Sigmoid colon (tissue), 7 donors: ENCODE results near the gene CDKAL1. TPM values are rescaled to one million over a fixed set of nuclear protein-coding genes. Genes with fewer than 3 reads are reported as not detected.

ENCODE experiments used
- DNase-seq: peaks from one replicate; pipeline ENCODE4 v3.0.0-alpha.2; 2019
- H3K27ac ChIP-seq, 4 donors: fragments of 200-600 bp; sonication (generic); one replicate each; pipeline ENCODE4 v1.5.1; 2016 to 2019; ENCODE audit warnings: mild to moderate bottlenecking in 1 of 4
- H3K27me3 ChIP-seq, 3 donors: fragments of 200-600 bp; sonication (generic); one replicate each; pipeline ENCODE4 v1.5.1; 2019; ENCODE audit warnings: mild to moderate bottlenecking in 1 of 3
- H3K36me3 ChIP-seq, 4 donors: fragments of 200-600 bp; sonication (generic); one replicate each; pipeline ENCODE4 v1.5.1; 2016 to 2019
- H3K4me1 ChIP-seq, 4 donors: fragments of 200-600 bp; sonication (generic); one replicate each; pipeline ENCODE4 v1.5.1; 2017 to 2019
- H3K4me3 ChIP-seq, 4 donors: fragments of 200-600 bp; sonication (generic); one replicate each; pipeline ENCODE4 v1.5.1; 2017 to 2019; ENCODE audit warnings: mild to moderate bottlenecking in 2 of 4, moderate library complexity in 1 of 4
- H3K9me3 ChIP-seq, 4 donors: fragments of 200-600 bp in 3 of 4; sonication (generic) in 3 of 4; one replicate each; pipeline versions ENCODE4 v1.5.1 to v1.6.1; 2013 to 2019
- EP300 ChIP-seq, 4 donors: sonication (generic); formaldehyde crosslinking; IDR thresholded peaks; one replicate each; pipeline ENCODE4 v1.6.1; 2017; ENCODE audit warnings: antibody characterized with exemption in 4 of 4
- POLR2A ChIP-seq, 2 donors: fragments of 450-650 bp; IDR thresholded peaks; one replicate each; pipeline ENCODE4 v1.6.1; 2016; ENCODE audit warnings: antibody characterized with exemption in 2 of 2, mild to moderate bottlenecking in 2 of 2, moderate library complexity in 2 of 2
- POLR2AphosphoS5 ChIP-seq, 4 donors: sonication (generic); formaldehyde crosslinking; IDR thresholded peaks; one replicate each; pipeline ENCODE4 v1.6.1; 2017; ENCODE audit warnings: antibody characterized with exemption in 4 of 4
- WGBS, 2 donors: extraction: QIAGEN DNeasy Blood & Tissue Kit; methylation state at CpG; one replicate each; pipeline ENCODE4 v1.1.7; 2013; 5-methylcytosine and 5-hydroxymethylcytosine counted together
- intact Hi-C: fragments of 100-400 bp; cut with DNase I; formaldehyde crosslinking; loops from one replicate; pipeline ENCODE4 v1.15.1; 2023
- polyA plus RNA-seq, 3 donors: library from polyadenylated mRNA; stranded (reverse); fragments of 200-250 nt; gene quantifications; one replicate each; pipeline ENCODE4 v1.2.3, GENCODE V29; 2013
- total RNA-seq, 4 donors: library from RNA; depleted of rRNA; stranded (reverse); fragments of >200 nt; gene quantifications; one replicate each; pipeline ENCODE4 v1.1.0, GENCODE V29; 2016
- TF ChIP-seq, protein P1 (sequence below), 4 experiments: fragments of 450-650 bp in 3 of 4; fragments of 200-600 bp in 1 of 4; IDR thresholded peaks; one replicate each; pipeline ENCODE4 v1.5.1; 2016 to 2019; ENCODE audit warnings: antibody characterized with exemption in 4 of 4, mild to moderate bottlenecking in 3 of 4, moderate library complexity in 2 of 4
- donor health status: healthy with polysubstance abuse.
- donor health status: Bipolar disorder and iron deficiency.
- donor health status: healthy.

CDKAL1 gene
- total and polyA plus RNA-seq, 7 donors, result 2.8 to 14.7 (median 11.4) TPM

- H3K4me3 ChIP-seq, result no peak overlapping the region
These were observed 598.9 kb downstream of the CDKAL1 start for GRCh38 chr6:21132856-21133838.

DNA sequence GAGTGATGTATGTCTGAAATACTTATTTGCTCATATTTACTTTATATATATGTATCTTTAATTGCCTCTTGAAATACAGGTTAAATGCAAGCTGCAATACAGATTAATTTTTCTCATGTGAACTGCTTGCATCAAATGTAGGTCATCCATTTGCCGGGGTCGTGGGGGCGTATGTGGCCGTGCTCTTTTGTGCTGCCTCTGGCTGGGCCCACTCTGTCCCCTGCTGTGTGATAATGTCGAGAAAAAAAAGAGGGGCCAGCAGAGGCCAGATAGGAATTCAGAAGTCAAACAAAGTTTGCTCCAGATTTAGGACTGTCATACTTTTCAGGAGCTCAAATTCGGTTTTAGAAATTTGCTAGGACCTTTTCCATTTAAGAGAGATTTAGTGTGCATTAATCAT, 599.6 kb downstream of the CDKAL1 start:
- WGBS, 2 donors, result 88 to 93% methylated on average over 6 of the region's 6 CpGs
- Histone ChIP-seq H3K4me3 (no peak overlapping the region), H3K27me3 (no peaks in the 10 kb centered on the region), H3K4me1 (peaks cover 0 to 34% (median 26%) of the 10 kb centered on the region in 4 donors), H3K36me3 (no peaks in the 10 kb centered on the region), H3K27ac (no peak overlapping the region), H3K9me3 (no peaks in the 10 kb centered on the region)
- intact Hi-C loops, result no loop called here
- no peak for DNase-seq
- TF ChIP-seq EP300 (IDR thresholded peaks at IDR 0.05) (no peak), POLR2A (IDR thresholded peaks at IDR 0.05) (no peak), POLR2AphosphoS5 (IDR thresholded peaks at IDR 0.05) (no peak)
- TF ChIP-seq, protein P1, sequence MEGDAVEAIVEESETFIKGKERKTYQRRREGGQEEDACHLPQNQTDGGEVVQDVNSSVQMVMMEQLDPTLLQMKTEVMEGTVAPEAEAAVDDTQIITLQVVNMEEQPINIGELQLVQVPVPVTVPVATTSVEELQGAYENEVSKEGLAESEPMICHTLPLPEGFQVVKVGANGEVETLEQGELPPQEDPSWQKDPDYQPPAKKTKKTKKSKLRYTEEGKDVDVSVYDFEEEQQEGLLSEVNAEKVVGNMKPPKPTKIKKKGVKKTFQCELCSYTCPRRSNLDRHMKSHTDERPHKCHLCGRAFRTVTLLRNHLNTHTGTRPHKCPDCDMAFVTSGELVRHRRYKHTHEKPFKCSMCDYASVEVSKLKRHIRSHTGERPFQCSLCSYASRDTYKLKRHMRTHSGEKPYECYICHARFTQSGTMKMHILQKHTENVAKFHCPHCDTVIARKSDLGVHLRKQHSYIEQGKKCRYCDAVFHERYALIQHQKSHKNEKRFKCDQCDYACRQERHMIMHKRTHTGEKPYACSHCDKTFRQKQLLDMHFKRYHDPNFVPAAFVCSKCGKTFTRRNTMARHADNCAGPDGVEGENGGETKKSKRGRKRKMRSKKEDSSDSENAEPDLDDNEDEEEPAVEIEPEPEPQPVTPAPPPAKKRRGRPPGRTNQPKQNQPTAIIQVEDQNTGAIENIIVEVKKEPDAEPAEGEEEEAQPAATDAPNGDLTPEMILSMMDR (IDR thresholded peaks at IDR 0.05), result no peak

More at GRCh38 chr6:21132856-21133838, 598.9 kb downstream of the CDKAL1 start:
- peak overlapping the region in 2 of 4 donors; percentile 7 to 12 for H3K27ac ChIP-seq
- H3K9me3 ChIP-seq, result no peaks in the 10 kb centered on the region
- DNase-seq, result no peak
- 61 to 82% methylated on average over 6 of the region's 6 CpGs for WGBS, 2 donors
- H3K36me3 ChIP-seq, result no peaks in the 10 kb centered on the region
- intact Hi-C loops, result no loop called here
- peaks cover 0 to 26% (median 18%) of the 10 kb centered on the region in 4 donors for H3K4me1 ChIP-seq
- TF ChIP-seq, protein P1 (IDR thresholded peaks at IDR 0.05), result no peak
- TF ChIP-seq POLR2AphosphoS5 (IDR thresholded peaks at IDR 0.05) (no peak), EP300 (IDR thresholded peaks at IDR 0.05) (no peak), POLR2A (IDR thresholded peaks at IDR 0.05) (no peak)
- H3K27me3 ChIP-seq, result no peaks in the 10 kb centered on the region

DNA sequence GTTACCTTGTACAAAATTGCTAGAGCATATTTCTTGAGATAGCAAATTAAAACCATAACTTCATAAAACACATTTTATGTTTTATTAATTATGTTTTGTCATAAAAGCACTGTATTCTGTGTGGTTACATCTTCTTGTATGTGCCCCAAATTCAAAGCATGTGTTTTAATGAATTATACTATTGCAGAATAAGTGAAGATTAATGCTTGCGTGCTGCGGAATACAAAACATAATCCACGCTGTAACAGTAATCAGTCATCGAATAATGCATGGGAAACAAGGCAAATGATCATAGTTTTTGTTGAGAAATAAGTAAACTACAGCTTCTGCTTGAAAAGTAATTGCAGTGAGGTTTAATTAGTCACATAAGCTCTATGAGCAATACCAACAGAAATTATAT, 600.1 kb downstream of the CDKAL1 start:
- H3K27me3 ChIP-seq, result no peaks in the 10 kb centered on the region
- H3K36me3 ChIP-seq, result no peaks in the 10 kb centered on the region
- WGBS, 2 donors, result 97% methylated on average over 4 of the region's 4 CpGs
- no peak for DNase-seq
- H3K9me3 ChIP-seq, result no peaks in the 10 kb centered on the region
- peaks cover 0 to 38% (median 28%) of the 10 kb centered on the region in 4 donors for H3K4me1 ChIP-seq
- intact Hi-C loops, result no loop called here
- H3K4me3 ChIP-seq, result no peak overlapping the region
- no peak for TF ChIP-seq POLR2AphosphoS5 (IDR thresholded peaks at IDR 0.05)
- TF ChIP-seq EP300 (IDR thresholded peaks at IDR 0.05), result no peak
- TF ChIP-seq POLR2A (IDR thresholded peaks at IDR 0.05), result no peak
- TF ChIP-seq, protein P1 (IDR thresholded peaks at IDR 0.05), result no peak
- H3K27ac ChIP-seq, result no peak overlapping the region

DNA sequence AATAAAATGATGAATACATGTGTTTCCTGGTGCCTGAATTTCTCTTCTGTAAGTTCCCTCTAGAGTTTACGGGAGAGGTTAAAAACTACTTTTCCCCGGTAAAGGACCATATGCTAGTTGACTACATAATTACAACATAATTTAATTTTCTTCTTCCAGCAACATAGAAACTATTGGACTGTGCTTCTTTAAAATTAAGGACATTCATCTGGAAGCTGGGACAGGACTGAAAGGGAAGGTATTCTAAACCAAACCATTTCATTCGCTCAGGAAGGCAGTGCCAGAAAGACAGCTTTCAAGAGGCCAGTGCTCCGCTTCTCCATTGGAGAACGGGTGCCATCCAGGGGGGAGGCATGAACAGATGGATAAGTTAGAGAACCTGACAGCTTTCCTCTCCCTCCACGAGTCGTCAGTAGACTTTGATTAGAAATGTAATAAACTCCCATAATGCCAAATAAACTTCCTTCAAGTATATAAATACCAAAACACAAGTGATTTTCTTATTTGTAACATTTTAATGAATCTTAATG, 601.3 kb downstream of the CDKAL1 start:
- TF ChIP-seq POLR2AphosphoS5 (IDR thresholded peaks at IDR 0.05) (no peak), POLR2A (IDR thresholded peaks at IDR 0.05) (no peak), EP300 (IDR thresholded peaks at IDR 0.05) (no peak)
- TF ChIP-seq, protein P1 (IDR thresholded peaks at IDR 0.05), result no peak
- WGBS, 2 donors, result 93 to 96% methylated on average over 7 of the region's 7 CpGs
- intact Hi-C loops, result no loop called here
- no peaks in the 10 kb centered on the region for H3K27me3 ChIP-seq
- H3K4me3 ChIP-seq, result no peak overlapping the region
- DNase-seq, result no peak
- H3K36me3 ChIP-seq, result no peaks in the 10 kb centered on the region
- H3K27ac ChIP-seq, result no peak overlapping the region
- peaks cover 0 to 41% (median 28%) of the 10 kb centered on the region in 4 donors for H3K4me1 ChIP-seq
- H3K9me3 ChIP-seq, result no peaks in the 10 kb centered on the region
